K562 (cell line): ENCODE data around the gene DNAJC30. TPM values are rescaled to one million over a fixed set of nuclear protein-coding genes. Genes with fewer than 3 reads are reported as not detected.

Experiments
- CC2D1A ChIP-seq: fragments of 450-650 bp; IDR thresholded peaks from 2 replicates; pipeline ENCODE4 v1.6.1; 2017; ENCODE audit warnings: mild to moderate bottlenecking
- CREB1 ChIP-seq, 2 experiments: sonication (generic) in 1 of 2; formaldehyde crosslinking in 1 of 2; IDR thresholded peaks; 2 replicates each; pipeline versions ENCODE4 v1.6.1 to v1.8.0; 2012 to 2022; ENCODE audit warnings: inconsistent platforms in 1 of 2, mild to moderate bottlenecking in 1 of 2, missing genetic modification reagents in 1 of 2, moderate library complexity in 1 of 2
- DPF2 ChIP-seq: fragments of 450-650 bp; IDR thresholded peaks from 2 replicates; pipeline ENCODE4 v1.6.1; 2016
- FOXK2 ChIP-seq, 2 experiments: fragments of 450-650 bp; IDR thresholded peaks in 1 of 2; conservative IDR thresholded peaks in 1 of 2; 2 replicates each; pipeline ENCODE4 v1.6.1; 2016; ENCODE audit warnings: low read depth in 2 of 2, mild to moderate bottlenecking in 1 of 2
- HDGF ChIP-seq: fragments of 450-650 bp; IDR thresholded peaks from 2 replicates; pipeline ENCODE4 v1.6.1; 2016
- HMGN3 ChIP-seq: IDR thresholded peaks from 2 replicates; pipeline ENCODE4 v1.6.1; 2011; ENCODE audit warnings: borderline replicate concordance, low read depth, mild to moderate bottlenecking, mixed read lengths, low read length; ENCODE audit not compliant: insufficient read length; ENCODE audit errors: extremely low read depth
- MEF2A ChIP-seq: IDR thresholded peaks from 2 replicates; pipeline ENCODE4 v1.6.1; 2011; ENCODE audit warnings: low read depth, mild to moderate bottlenecking, low read length, moderate library complexity; ENCODE audit not compliant: control insufficient read depth
- MTA3 ChIP-seq: fragments of 450-650 bp; formaldehyde crosslinking; IDR thresholded peaks from 2 replicates; pipeline ENCODE4 v1.6.1; 2017; ENCODE audit warnings: mild to moderate bottlenecking, borderline replicate concordance
- MYC ChIP-seq, 2 experiments: fragments of 250-450 bp in 1 of 2; sonication (Bioruptor Pico) in 1 of 2; IDR thresholded peaks; 2 replicates each; pipeline versions ENCODE4 v1.5.1 to v1.6.1; 2012 to 2021; ENCODE audit warnings: low read depth in 2 of 2, borderline replicate concordance in 1 of 2, improper control_type of control experiment in 1 of 2, low read length in 1 of 2, mild to moderate bottlenecking in 1 of 2, moderate library complexity in 1 of 2
- RBBP5 ChIP-seq: fragments of 200-600 bp; sonication (generic); IDR thresholded peaks from 2 replicates; pipeline ENCODE4 v1.6.1; 2012; ENCODE audit warnings: borderline replicate concordance, mild to moderate bottlenecking, low read length, control low read depth, inconsistent platforms; ENCODE audit not compliant: insufficient read depth, poor library complexity, severe bottlenecking
- SOX6 ChIP-seq: fragments of 450-650 bp; IDR thresholded peaks from 2 replicates; pipeline ENCODE4 v1.6.1; 2014; ENCODE audit warnings: mild to moderate bottlenecking
- TSC22D4 ChIP-seq: fragments of 450-650 bp; IDR thresholded peaks from 2 replicates; pipeline ENCODE4 v1.6.1; 2016; ENCODE audit warnings: missing genetic modification characterization, missing biosample characterization, control low read depth
- ZNF24 ChIP-seq: fragments of 450-650 bp; IDR thresholded peaks from 2 replicates; pipeline ENCODE4 v1.6.1; 2016
- ZNF384 ChIP-seq: IDR thresholded peaks from 2 replicates; pipeline ENCODE4 v1.6.1; 2012; ENCODE audit warnings: low read depth, low read length, improper control_type of control experiment
- polyA plus RNA-seq, 8 experiments: library from polyadenylated mRNA; depleted of rRNA in 4 of 8; stranded (reverse) in 5 of 8; unstranded in 3 of 8; fragments of >200 nt; fragmentation: Nextera tagmentation in 2 of 8; fragmentation: Illumina TruSeq in 1 of 8; extraction: Ambion mirVana in 2 of 8; extraction: Trizol in 1 of 8; gene quantifications; 2 replicates each; pipeline versions ENCODE4 v1.2.1 to v1.2.3, GENCODE V29; 2011 to 2014; ENCODE audit warnings: inconsistent platforms in 1 of 8, missing spikeins in 1 of 8
- total RNA-seq, 7 experiments: library from RNA; depleted of rRNA in 6 of 7; stranded (reverse); fragments of >200 nt in 6 of 7; fragmentation: Illumina TruSeq in 2 of 7; extraction: Trizol in 2 of 7; gene quantifications; 2 replicates each; pipeline versions ENCODE4 v1.2.1 to v1.2.3, GENCODE V29; 2011 to 2021; ENCODE audit warnings: low replicate concordance in 1 of 7
- TF ChIP-seq, protein P1 (sequence below): IDR thresholded peaks from 3 replicates; pipeline ENCODE4 v1.6.1; 2011; ENCODE audit warnings: borderline replicate concordance, mild to moderate bottlenecking; ENCODE audit not compliant: insufficient read length, insufficient read depth
- TF ChIP-seq, protein P2 (sequence below): fragments of 250-450 bp; sonication (Bioruptor Pico); IDR thresholded peaks from 2 replicates; pipeline ENCODE4 v1.5.0; 2022; ENCODE audit warnings: mild to moderate bottlenecking
- TF ChIP-seq, protein P3 (sequence below): fragments of 450-650 bp; formaldehyde crosslinking; IDR thresholded peaks from 2 replicates; pipeline ENCODE4 v1.4.0; 2022; ENCODE audit warnings: missing genetic modification characterization
- TF ChIP-seq, protein P4 (sequence below): sonication (generic); formaldehyde crosslinking; IDR thresholded peaks from 2 replicates; pipeline ENCODE4 v1.8.0; 2022; ENCODE audit warnings: missing genetic modification reagents, mild to moderate bottlenecking, moderate library complexity, borderline replicate concordance
- TF ChIP-seq, protein P5 (sequence below): sonication (generic); formaldehyde crosslinking; IDR thresholded peaks from 2 replicates; pipeline ENCODE4 v1.8.0; 2022; ENCODE audit warnings: mild to moderate bottlenecking, missing genetic modification reagents

DNAJC30 gene
- total and polyA plus RNA-seq, 9 of the 15 experiments (the other 6 are each of a cell fraction or from before 2014, with no cell fraction given): 1.1 to 11.3 (median 4.6) TPM

GRCh38 chr7:73667344-73668102 is 15.7 kb downstream of the DNAJC30 start, which contains the start of gene VPS37D (continued):
- TF ChIP-seq, protein P1, sequence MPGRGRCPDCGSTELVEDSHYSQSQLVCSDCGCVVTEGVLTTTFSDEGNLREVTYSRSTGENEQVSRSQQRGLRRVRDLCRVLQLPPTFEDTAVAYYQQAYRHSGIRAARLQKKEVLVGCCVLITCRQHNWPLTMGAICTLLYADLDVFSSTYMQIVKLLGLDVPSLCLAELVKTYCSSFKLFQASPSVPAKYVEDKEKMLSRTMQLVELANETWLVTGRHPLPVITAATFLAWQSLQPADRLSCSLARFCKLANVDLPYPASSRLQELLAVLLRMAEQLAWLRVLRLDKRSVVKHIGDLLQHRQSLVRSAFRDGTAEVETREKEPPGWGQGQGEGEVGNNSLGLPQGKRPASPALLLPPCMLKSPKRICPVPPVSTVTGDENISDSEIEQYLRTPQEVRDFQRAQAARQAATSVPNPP: no peak
- TF ChIP-seq DPF2: peak; percentile 76; the same call in 1 of the 2 replicates
- TF ChIP-seq TSC22D4: no peak
- TF ChIP-seq RBBP5: peak; percentile 40
- TF ChIP-seq, protein P2, sequence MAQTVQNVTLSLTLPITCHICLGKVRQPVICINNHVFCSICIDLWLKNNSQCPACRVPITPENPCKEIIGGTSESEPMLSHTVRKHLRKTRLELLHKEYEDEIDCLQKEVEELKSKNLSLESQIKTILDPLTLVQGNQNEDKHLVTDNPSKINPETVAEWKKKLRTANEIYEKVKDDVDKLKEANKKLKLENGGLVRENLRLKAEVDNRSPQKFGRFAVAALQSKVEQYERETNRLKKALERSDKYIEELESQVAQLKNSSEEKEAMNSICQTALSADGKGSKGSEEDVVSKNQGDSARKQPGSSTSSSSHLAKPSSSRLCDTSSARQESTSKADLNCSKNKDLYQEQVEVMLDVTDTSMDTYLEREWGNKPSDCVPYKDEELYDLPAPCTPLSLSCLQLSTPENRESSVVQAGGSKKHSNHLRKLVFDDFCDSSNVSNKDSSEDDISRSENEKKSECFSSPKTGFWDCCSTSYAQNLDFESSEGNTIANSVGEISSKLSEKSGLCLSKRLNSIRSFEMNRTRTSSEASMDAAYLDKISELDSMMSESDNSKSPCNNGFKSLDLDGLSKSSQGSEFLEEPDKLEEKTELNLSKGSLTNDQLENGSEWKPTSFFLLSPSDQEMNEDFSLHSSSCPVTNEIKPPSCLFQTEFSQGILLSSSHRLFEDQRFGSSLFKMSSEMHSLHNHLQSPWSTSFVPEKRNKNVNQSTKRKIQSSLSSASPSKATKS (CRISPR knock-in tag): no peak
- TF ChIP-seq ZNF384: peak; percentile 28; the same call in 1 of the 2 replicates
- TF ChIP-seq, protein P3, sequence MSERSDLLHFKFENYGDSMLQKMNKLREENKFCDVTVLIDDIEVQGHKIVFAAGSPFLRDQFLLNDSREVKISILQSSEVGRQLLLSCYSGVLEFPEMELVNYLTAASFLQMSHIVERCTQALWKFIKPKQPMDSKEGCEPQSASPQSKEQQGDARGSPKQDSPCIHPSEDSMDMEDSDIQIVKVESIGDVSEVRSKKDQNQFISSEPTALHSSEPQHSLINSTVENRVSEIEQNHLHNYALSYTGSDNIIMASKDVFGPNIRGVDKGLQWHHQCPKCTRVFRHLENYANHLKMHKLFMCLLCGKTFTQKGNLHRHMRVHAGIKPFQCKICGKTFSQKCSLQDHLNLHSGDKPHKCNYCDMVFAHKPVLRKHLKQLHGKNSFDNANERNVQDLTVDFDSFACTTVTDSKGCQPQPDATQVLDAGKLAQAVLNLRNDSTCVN (CRISPR knock-in tag): no peak
- TF ChIP-seq MYC (IDR thresholded peaks at IDR 0.05; ENCODE audit: low read depth, low read length): peak; percentile 61
- TF ChIP-seq MYC (CRISPR knock-in tag; IDR thresholded peaks at IDR 0.05; ENCODE audit: borderline replicate concordance, low read depth): no peak
- 0 out of 2 replicates have a peak, but pooled peaks have one; percentile 24 for TF ChIP-seq MEF2A
- peak; percentile 92 for TF ChIP-seq HMGN3
- peak; percentile 79 for TF ChIP-seq CC2D1A
- peak; percentile 55 for TF ChIP-seq ZNF24
- TF ChIP-seq CREB1 (IDR thresholded peaks at IDR 0.05): 0 out of 2 replicates have a peak, but pooled peaks have one; percentile 34
- TF ChIP-seq CREB1 (CRISPR knock-in tag; IDR thresholded peaks at IDR 0.05): peak; percentile 32; the same call in 1 of the 2 replicates
- TF ChIP-seq, protein P4, sequence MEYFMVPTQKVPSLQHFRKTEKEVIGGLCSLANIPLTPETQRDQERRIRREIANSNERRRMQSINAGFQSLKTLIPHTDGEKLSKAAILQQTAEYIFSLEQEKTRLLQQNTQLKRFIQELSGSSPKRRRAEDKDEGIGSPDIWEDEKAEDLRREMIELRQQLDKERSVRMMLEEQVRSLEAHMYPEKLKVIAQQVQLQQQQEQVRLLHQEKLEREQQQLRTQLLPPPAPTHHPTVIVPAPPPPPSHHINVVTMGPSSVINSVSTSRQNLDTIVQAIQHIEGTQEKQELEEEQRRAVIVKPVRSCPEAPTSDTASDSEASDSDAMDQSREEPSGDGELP: peak; percentile 67
- TF ChIP-seq FOXK2 (conservative IDR thresholded peaks at IDR 0.05 in 1 of 2, IDR thresholded peaks at IDR 0.05 in 1 of 2; ENCODE audit: low read depth in 2 of 2): peak in 1 of 2 experiments; percentile 50; a peak in 2 of 4 replicates
- TF ChIP-seq, protein P5, sequence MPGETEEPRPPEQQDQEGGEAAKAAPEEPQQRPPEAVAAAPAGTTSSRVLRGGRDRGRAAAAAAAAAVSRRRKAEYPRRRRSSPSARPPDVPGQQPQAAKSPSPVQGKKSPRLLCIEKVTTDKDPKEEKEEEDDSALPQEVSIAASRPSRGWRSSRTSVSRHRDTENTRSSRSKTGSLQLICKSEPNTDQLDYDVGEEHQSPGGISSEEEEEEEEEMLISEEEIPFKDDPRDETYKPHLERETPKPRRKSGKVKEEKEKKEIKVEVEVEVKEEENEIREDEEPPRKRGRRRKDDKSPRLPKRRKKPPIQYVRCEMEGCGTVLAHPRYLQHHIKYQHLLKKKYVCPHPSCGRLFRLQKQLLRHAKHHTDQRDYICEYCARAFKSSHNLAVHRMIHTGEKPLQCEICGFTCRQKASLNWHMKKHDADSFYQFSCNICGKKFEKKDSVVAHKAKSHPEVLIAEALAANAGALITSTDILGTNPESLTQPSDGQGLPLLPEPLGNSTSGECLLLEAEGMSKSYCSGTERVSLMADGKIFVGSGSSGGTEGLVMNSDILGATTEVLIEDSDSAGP: peak; percentile 96
- TF ChIP-seq HDGF: peak; percentile 99
- TF ChIP-seq SOX6: peak; percentile 64
- TF ChIP-seq MTA3: peak; percentile 79
